Hepatocyte (in vitro differentiated cells): ENCODE results near the gene KIAA1217. TPM values are rescaled to one million over a fixed set of nuclear protein-coding genes. Genes with fewer than 3 reads are reported as not detected.

Source experiments
- DNase-seq: peaks from one replicate; pipeline ENCODE4 v3.0.0-alpha.2; 2016; ENCODE audit warnings: low spot score
- H2AFZ ChIP-seq: fragments of 200-600 bp; sonication (generic); 2 replicates; pipeline ENCODE4 v1.6.0; 2016; ENCODE audit warnings: antibody characterized with exemption, mild to moderate bottlenecking
- H3K27ac ChIP-seq: fragments of 200-600 bp; sonication (generic); 2 replicates; pipeline ENCODE4 v1.5.1; 2016; ENCODE audit warnings: mild to moderate bottlenecking
- H3K27me3 ChIP-seq: fragments of 200-600 bp; sonication (generic); 2 replicates; pipeline ENCODE4 v1.6.1; 2016
- H3K36me3 ChIP-seq: fragments of 200-600 bp; sonication (generic); replicated peaks from 2 replicates; pipeline ENCODE4 v1.5.1; 2016; ENCODE audit warnings: low read depth; ENCODE audit not compliant: insufficient read depth
- H3K4me1 ChIP-seq: fragments of 200-600 bp; sonication (generic); 2 replicates; pipeline ENCODE4 v1.5.1; 2016; ENCODE audit warnings: mild to moderate bottlenecking, moderate library complexity; ENCODE audit not compliant: insufficient read depth
- H3K4me2 ChIP-seq: fragments of 200-600 bp; sonication (generic); 2 replicates; pipeline ENCODE4 v1.6.0; 2016
- H3K4me3 ChIP-seq: fragments of 200-600 bp; sonication (generic); 2 replicates; pipeline ENCODE4 v1.5.1; 2016; ENCODE audit warnings: mild to moderate bottlenecking
- H3K79me2 ChIP-seq: fragments of 200-600 bp; sonication (generic); 2 replicates; pipeline ENCODE4 v1.6.0; 2017; ENCODE audit warnings: mild to moderate bottlenecking
- H3K9me2 ChIP-seq: fragments of 200-600 bp; sonication (generic); replicated peaks from 2 replicates; pipeline ENCODE4 v1.6.0; 2017; ENCODE audit warnings: mild to moderate bottlenecking; ENCODE audit not compliant: insufficient read depth
- H3K9me3 ChIP-seq: fragments of 200-600 bp; sonication (generic); 2 replicates; pipeline ENCODE4 v1.5.1; 2016; ENCODE audit warnings: low read depth, mild to moderate bottlenecking
- H4K20me1 ChIP-seq: fragments of 200-600 bp; sonication (generic); 2 replicates; pipeline ENCODE4 v1.6.0; 2016; ENCODE audit warnings: mild to moderate bottlenecking; ENCODE audit not compliant: insufficient read depth, poor library complexity, severe bottlenecking
- CTCF ChIP-seq: fragments of 200-600 bp; sonication (generic); IDR thresholded peaks from 2 replicates; pipeline ENCODE4 v1.5.1; 2016; ENCODE audit warnings: antibody characterized with exemption, mild to moderate bottlenecking; ENCODE audit not compliant: poor library complexity
- EZH2 ChIP-seq: fragments of 200-600 bp; sonication (generic); IDR thresholded peaks from 2 replicates; pipeline ENCODE4 v1.6.1; 2016; ENCODE audit warnings: antibody characterized with exemption, mild to moderate bottlenecking, borderline replicate concordance
- EZH2phosphoT487 ChIP-seq: fragments of 200-600 bp; sonication (generic); IDR thresholded peaks from one replicate; pipeline ENCODE4 v1.6.1; 2018; ENCODE audit warnings: antibody characterized with exemption, mild to moderate bottlenecking, low read depth, moderate library complexity; ENCODE audit not compliant: unreplicated experiment, severe bottlenecking
- WGBS: methylation state at CpG from one replicate; pipeline ENCODE4 v1.1.6; 2016; ENCODE audit warnings: low lambda C conversion rate; ENCODE audit errors: missing lambda C conversion rate; 5-methylcytosine and 5-hydroxymethylcytosine counted together
- polyA plus RNA-seq: library from polyadenylated mRNA; unstranded; fragments of >200 nt; fragmentation: Nextera tagmentation; extraction: Ambion mirVana; gene quantifications from 2 replicates; pipeline ENCODE4 v1.2.1, GENCODE V29; 2016
- total RNA-seq: library from RNA; depleted of rRNA; stranded (reverse); fragments of >200 nt; gene quantifications from 2 replicates; pipeline ENCODE4 v1.2.3, GENCODE V29; 2014

The KIAA1217 gene
- total and polyA plus RNA-seq, 2 experiments from 2014 or later, result 31.6 to 33.2 TPM

- no peaks in the 10 kb centered on the region for H3K27me3 ChIP-seq
- H2AFZ ChIP-seq, result no peak overlapping the region
- no peaks in the 10 kb centered on the region for H3K36me3 ChIP-seq
- peaks cover 7% of the 10 kb centered on the region for H3K4me1 ChIP-seq
- peaks cover 3% of the 10 kb centered on the region for H3K79me2 ChIP-seq
- TF ChIP-seq EZH2phosphoT487, result no peak
- no peak for TF ChIP-seq EZH2
- TF ChIP-seq CTCF, result no peak
- H3K9me2 ChIP-seq, result no peaks in the 10 kb centered on the region
- H3K4me2 ChIP-seq, result no peak overlapping the region
- no peaks in the 10 kb centered on the region for H4K20me1 ChIP-seq
- DNase-seq, result no peak
- no peak overlapping the region for H3K27ac ChIP-seq
- no peak overlapping the region for H3K4me3 ChIP-seq
- no peaks in the 10 kb centered on the region for H3K9me3 ChIP-seq
- WGBS, result 93% methylated on average over 6 of the region's 6 CpGs
Measured at GRCh38 chr10:24378126-24378920, 169.4 kb downstream of the KIAA1217 start.

GRCh38 chr10:24381235-24382010, 172.5 kb downstream of the KIAA1217 start:
- Histone ChIP-seq H3K27ac (no peak overlapping the region), H3K79me2 (peaks cover 3% of the 10 kb centered on the region), H4K20me1 (no peaks in the 10 kb centered on the region), H3K9me3 (no peaks in the 10 kb centered on the region), H3K27me3 (no peaks in the 10 kb centered on the region), H3K4me3 (no peak overlapping the region), H3K4me1 (peaks cover 25% of the 10 kb centered on the region), H3K36me3 (no peaks in the 10 kb centered on the region), H3K4me2 (no peak overlapping the region), H3K9me2 (no peaks in the 10 kb centered on the region), H2AFZ (no peak overlapping the region)
- no peak for DNase-seq
- 92% methylated on average over 9 of the region's 9 CpGs for WGBS
- TF ChIP-seq EZH2, result no peak
- no peak for TF ChIP-seq CTCF
- TF ChIP-seq EZH2phosphoT487, result no peak

DNA sequence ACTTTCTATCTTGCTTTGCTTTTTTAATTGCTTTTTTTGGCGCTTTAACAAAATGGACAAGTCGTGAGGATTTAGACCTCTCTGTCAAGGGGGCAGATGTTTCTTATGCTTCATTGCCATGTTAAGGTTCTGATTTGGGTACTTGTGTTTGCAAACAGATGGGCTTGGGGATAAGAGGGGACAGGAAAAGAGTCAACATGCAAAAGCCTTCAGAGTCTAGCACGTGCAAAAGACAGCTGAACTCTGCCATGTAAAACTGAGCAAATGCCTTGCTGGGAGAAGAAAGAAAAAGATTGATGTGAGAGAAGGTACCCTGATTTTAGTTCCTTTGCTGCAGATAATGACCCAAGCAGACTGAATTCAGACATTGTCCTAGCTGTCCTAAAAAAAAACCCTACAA, 173.1 kb downstream of the KIAA1217 start:
- Histone ChIP-seq H3K36me3 (no peaks in the 10 kb centered on the region), H4K20me1 (no peaks in the 10 kb centered on the region), H3K27ac (peak overlapping the region; percentile 91), H3K4me2 (no peak overlapping the region), H3K9me3 (no peaks in the 10 kb centered on the region), H2AFZ (no peak overlapping the region), H3K9me2 (no peaks in the 10 kb centered on the region), H3K27me3 (no peaks in the 10 kb centered on the region), H3K79me2 (peaks cover 3% of the 10 kb centered on the region), H3K4me1 (peaks cover 25% of the 10 kb centered on the region), H3K4me3 (no peak overlapping the region)
- no peak for TF ChIP-seq EZH2phosphoT487
- TF ChIP-seq CTCF, result no peak
- no peak for TF ChIP-seq EZH2
- WGBS, result 54% methylated on average over 3 of the region's 3 CpGs
- no peak for DNase-seq
